HG03378 (cell line): ENCODE results near the gene DRGX.

Source experiments
- ATAC-seq: cut with Tn5 transposase; IDR thresholded peaks from one replicate; pipeline ENCODE4 v1.9.1; 2021; ENCODE audit warnings: mild to moderate bottlenecking, moderate library complexity; ENCODE audit not compliant: unreplicated experiment

The DRGX gene

DNA sequence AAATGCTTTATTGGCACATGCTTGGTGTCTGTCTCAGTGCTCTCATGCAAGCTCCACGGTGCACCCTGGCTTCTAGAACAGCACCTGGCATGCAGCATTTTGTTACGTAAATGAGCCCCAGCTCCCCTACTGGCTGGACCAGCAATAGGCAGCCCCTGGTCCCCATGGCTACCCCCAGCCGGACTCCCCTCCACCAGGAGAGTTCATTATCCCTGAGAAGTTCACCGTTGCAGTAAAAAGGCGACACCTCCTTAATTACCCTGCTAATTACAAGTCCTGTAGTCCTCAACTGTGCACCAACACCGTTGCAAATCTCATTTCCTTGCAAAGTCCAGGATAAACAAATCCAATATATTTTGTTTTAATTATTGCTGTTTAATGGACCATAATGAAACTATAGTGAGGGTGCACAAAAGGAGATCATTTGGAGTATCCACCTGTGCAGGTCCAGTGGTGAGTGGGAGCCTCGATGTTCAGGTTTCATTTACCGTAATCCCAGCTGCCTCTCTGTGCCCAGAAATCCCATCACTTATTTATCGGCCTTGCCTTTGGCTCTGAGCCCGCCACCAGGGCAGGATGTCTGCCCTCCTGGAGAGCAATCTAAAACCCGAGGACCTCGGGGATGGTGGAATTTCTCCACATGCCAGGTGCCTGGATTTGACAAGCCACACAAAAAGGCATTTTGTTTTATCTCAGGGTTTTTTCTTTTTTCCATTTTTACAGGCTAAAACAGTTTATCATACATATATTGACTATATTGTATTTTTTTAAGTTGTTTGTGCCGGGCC lies 12.8 kb upstream of the DRGX start:
- ATAC-seq: no peak

DNA sequence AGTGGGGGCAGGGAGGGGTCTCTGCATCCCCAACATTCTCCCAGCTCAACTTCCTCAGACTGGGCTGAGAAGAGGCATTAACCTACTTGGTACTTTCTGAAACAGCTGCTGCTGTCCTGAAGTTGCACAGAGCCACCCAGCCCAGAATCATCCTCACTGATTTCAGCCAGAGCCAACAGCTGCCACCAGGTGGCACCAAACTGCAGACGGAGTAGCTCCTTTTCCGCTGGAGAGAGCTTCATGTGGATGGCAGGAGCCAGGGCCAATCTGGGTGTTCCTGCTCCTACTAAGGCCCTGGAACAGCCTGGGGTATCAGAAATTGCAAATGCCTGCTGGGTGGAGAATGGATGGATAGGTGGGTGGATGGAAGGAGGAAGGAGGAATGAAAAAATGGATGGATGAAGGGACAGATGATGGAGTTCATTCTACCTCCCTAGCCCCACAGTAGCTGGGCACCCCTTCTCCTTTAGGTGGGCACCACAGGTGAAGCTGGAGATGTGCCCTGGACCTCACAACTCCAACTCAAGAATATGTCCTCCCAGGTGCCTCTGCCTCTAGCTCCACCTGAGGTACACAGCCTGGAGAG lies 11.8 kb upstream of the DRGX start:
- no peak for ATAC-seq

DNA sequence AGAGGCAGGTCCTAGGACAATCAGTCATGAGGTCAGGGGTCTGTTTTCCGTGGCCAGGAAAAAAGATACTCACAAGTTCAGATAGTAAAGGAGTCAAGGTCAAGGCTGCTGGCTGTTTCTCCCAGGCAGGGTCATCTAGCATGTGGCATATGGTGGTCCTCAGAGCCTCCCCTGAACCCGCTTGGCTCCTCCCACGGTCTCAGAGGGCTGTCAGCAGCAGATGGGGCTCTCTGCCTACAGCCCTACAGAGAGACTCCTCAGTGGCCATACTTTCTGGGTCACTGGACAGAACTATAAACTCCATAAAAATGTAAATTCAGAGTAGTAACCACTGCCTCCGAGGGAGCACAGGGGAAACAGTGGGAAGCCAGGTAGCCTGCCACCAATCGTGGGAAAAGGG lies 11.3 kb upstream of the DRGX start:
- ATAC-seq: no peak

DNA sequence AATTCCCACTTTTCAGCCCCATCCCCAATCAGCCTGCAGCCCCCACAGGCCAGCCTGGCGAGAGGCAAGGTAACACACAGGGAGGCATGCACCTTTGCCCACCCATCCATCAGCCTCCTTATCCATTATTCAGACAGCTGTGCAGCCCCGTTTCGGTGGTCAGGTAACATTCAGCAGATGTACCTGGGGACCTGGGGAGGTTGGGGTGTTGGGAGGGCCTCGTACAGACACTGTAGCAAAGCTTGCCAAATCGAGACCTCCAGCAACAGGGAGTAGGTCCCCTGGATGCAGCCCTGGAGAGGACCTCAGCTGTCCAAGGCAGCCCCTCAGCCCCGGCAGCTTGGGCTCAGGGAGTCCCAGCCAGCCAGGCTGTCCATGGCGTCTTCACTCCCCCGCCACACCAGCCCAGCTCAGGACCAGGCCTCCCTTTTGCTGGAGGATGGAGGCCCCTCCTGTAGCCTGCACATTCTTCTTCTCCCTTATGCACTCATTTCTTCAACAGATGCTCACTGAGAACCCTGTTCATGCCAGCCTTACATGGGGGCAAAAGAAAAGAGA lies 8.5 kb upstream of the DRGX start:
- ATAC-seq: no peak

DNA sequence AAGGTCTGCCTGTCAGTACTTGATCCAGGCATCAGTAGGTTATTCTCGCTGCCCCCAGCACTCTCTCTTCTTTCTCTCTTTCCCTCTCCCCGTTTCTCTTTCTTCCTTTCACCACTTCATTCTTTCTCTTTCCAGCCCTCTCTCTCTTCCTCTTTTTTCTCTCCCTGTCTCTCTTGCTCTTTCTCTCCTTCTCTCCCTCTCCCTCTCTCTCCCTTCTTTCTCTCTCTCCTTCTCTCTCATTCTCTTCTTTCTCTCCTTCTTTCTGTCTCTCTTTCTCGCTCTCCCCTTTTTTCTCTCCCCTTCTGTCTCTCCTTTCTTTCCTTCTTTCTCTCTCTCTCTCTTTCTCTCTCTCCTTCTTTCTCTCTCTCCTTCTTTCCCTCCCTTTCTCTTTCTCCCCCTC lies 7.5 kb upstream of the DRGX start:
- ATAC-seq: no peak

DNA sequence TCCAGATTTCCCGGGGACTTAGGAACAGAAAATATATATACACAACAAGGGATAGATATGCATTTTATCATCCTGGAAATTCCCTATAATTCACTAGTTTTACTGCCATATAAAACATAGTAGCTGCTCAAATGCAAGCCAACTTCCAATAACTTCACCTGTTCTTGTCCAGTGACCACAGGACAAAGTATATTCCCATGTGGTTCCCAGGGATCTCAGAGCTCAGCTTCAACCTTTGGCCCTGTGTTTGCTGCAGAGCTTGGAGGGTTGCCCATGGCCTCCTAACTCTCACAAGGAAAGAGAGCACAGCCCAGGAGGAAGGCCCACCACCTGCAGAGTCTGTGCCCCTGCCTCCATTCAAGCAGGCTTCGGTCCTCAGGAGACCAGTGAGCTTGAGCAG lies 4.5 kb upstream of the DRGX start:
- ATAC-seq: no peak

DNA sequence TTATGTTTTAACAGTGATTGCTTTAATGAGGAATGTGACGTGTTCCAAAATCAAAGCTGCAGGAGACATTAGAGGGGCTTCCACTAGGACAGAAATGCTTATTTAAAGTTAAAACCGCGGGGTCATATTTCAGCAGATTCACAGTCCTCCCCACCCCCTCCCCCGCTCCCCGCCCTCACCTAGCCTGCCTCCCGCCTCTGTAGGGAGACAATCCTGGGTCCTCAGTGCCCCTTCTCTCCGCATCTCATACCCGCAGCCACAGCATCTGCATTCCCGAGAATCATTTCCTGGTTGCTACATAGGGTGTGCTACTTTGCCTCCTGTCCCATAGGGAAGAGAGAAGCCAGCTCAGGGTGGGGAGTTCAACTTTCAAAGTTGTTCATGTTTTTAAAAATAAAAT lies 3.1 kb upstream of the DRGX start:
- ATAC-seq: no peak

DNA sequence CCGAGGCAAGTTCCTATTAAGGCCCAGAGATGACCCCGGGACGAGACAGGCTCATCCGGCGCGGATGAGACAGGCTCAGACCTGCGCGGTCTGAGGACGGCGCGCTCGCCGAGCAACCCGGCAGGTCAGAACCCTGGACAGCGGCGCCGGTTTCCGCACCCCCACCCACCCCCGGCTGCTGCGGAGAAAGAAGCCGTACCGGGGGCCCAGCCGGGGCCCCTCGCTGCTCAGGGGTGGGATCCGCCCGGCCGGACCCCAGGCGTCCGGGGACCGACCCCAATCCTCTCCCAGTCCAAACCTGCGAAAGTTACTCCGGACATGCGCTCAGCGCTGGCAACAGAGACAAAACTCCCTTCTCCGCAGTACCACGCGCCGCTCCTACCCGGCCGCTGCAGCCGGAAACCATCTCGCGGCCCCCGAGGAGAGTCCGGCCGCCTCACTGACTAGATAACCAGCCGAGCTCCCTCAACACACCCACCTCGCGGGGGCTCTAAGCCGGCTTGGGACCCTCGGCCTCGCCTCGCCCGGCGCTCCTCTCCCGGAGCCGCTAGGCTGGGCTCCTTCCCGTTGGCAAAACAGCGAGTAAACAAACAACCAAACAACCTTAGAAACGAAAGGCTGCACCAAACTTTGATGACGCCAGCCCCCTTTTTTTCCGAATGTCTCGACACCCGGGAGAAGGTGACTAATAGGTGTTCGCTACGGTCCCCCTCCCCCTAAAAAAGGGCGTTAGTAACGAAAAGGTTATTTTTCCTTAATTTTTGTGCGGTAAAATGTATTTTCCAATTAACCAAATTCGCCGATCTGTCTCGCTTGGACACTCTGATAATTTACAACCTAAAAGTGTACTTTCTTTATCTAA lies 2.3 kb upstream of the DRGX start:
- ATAC-seq: peak; percentile 50

DNA sequence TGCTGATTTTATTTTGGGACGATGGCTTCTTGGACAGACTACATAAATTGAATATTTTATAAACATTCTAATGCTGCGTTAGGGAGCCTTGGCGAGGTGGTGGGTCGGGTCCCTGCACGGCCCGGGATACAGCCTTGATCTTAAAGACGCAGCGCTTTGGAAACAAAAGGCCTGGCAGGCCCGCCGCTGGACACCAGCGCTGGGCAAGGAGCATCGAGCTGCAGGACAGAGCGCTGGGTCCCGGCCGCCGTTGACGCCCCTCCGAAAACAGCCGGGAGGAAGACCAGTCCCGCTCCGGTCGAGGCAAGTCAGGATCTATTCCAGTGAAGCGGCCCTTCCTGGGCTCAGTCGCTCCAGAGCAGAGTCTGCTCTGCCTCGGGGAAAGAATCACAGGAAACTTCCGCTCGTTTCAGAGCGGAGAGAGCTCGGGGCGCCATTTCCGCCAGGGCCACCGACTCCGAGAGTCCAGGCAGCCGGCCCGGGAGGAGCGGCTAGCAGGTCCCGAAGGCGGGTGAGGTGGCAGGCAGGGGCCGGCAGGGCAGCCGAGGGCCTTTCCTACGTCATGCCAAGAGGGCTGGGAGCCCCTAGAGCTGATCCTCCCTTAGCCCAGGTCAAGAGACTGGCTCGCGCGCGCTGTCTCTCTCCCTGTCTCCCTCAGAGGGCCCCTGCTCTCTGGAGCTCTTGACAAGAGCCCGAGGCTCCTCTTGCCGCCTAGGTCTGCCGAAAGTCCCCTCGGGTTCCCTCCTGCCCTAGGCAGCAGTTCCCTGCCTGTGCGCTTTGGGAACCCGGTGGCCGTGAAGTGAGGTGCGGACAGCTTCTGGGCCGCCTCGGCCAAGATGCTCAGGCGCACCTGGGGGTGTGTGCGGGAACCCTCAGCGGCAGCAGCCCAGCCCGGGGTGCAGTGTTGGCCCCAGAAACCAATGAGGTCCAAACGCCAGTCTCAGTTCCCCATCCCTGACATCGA lies 1.4 kb upstream of the DRGX start:
- peak; percentile 33 for ATAC-seq

DNA sequence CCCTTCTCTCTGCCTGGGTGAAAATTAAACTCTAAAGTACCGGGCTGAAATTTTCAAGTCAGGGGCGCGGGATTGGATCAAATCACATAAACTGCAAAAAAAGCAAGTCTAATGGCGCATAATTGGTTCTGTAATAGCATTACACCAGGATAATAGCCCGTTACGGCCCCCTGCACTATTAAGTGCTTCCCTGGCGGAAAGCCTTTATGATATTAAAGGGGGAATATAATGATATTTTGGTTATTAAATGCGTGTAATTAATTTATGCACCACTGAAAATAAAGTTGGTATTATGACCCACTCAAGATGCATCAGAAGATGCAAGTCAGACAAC lies 744 bp upstream of the DRGX start:
- ATAC-seq: no peak

DNA sequence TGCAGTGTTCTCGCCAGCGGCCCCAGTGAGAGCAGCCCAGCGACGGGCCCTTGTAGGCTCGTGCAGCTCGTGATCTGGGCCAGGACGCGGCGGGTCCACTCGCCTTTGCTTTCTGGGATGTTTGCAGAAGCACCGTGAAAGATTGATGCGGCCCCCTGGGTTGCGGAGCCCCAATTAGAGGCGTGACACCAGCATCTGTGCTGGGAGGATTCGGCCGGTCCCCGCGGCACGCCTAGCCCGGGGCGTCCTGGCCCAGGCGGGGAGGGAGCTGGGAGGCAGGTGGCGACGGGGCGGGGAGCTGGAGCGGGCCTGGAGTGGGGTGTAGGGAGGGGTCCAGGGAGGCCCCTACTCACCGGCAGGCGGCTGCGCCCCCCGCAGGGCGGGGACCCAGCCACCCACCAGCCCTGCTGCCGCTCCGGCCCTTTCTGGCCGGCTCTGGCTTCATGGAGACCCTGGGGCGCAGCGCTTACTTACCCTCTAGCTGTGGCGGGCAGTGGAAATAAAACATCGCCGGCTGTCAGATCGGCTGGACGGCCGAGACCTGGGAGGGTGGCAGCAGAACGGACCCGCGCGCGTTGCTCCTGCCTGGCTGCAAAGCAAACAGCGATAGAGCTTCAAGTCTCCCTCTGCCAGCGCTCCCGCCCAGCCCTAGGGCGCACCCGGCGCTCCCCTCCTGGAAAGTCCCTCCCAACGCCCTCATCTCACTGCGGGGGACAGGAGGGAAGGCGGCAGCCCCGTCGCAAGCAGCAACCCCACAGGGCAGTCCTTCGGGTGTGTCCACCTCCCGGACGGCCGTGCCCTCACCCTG lies 752 bp downstream of the DRGX start:
- no peak for ATAC-seq

DNA sequence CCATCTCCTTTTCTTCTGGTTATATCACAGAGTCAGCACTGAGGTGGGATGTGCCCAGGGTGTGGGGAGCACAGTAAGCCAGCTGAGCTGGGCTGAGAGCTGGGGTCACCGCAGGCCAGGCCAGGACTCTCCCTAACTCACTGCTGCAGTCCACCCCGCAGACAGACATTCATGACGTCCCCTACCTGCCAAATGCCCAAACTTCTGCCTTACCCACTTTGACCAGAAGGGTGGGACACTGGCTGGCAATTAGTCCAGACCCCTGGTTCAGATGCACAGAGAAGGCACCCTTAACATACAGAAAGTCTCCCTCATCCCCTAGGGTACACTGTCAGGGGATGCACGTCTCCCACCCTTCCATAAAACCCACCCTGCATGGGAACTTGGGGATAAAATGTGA lies 2.1 kb downstream of the DRGX start:
- ATAC-seq: no peak

DNA sequence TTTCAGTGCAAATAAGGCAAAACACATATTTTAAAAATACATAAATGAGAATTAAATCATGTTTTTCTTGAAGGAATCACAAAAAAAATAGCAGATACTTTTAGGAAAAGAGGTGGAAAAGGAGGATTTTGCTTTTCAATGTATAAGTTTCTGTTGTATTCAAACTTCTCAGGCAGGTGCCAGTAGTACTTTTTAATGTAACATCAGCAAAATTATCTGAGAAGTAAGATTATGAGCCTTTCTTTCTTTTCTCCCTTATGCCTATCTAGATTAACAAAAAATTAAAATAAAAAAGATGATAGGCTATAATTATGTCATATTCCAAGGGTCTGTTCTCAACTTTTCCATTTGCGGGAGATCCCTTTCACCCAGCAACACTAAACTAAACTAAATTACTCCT lies 2.6 kb downstream of the DRGX start:
- no peak for ATAC-seq

DNA sequence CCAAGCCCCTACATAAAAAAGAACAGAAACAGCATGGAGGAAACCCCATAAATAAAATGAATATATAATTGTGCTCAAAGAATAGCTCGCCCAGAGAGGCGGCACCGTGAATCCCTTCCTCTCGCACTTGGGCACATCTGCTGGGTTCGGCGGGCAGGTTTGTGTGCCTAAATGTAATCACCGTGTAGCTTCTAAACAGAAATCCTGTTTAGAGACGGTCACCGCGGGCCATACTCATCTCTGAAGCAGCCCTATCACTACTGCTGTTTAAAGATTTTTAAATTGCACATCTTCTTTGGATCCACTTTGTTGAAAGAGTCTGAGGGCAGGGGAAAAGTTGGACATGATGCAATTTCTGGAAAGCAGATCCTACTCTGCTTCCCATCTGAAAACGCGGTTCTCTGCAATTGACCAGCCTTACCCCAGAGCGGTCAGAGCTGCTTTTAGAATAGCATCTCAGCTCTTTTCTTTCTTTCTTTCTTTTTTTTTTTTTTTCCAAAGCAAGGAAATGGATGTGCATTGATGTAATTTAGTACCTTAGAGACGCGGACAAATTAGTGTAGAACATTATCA lies 6.4 kb downstream of the DRGX start:
- no peak for ATAC-seq

DNA sequence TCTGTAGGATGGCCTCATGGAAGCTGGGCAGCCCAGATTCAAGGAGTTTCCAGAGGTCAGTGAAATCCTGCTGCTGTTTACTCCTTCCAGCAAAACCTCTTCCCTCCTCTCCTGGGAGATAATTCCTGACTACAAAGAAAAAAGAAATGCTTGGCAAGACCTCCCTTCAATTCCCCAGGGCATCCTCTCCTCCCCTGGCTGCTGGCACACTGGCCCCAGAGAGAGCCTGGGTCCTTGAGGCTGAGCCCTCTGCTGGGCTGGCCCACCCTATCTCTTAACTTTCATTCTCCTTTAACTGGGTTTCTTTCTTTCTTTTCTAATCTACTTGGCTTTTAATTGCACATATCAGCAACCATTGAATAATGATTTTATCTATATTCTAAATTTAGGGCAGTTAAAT lies 7.7 kb downstream of the DRGX start:
- ATAC-seq: no peak

DNA sequence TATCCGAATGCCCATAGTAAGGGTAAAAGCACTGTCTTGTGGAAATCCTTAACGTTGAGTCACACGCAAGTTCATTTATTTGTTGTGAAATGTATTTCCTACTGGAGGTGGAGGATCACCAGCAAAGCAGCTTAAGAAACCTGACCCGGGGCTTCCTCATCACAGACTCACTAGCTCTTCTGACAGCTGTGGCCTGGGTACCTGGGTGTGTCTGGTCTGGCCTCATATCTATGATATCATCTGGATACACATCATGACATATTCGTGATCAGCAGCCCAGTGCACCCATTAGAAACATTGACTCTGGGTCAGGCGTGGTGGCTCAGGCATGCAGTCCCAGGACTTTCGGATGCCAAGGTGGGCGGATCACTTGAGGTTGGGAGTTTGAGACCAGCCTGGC lies 8.8 kb downstream of the DRGX start:
- ATAC-seq: no peak

DNA sequence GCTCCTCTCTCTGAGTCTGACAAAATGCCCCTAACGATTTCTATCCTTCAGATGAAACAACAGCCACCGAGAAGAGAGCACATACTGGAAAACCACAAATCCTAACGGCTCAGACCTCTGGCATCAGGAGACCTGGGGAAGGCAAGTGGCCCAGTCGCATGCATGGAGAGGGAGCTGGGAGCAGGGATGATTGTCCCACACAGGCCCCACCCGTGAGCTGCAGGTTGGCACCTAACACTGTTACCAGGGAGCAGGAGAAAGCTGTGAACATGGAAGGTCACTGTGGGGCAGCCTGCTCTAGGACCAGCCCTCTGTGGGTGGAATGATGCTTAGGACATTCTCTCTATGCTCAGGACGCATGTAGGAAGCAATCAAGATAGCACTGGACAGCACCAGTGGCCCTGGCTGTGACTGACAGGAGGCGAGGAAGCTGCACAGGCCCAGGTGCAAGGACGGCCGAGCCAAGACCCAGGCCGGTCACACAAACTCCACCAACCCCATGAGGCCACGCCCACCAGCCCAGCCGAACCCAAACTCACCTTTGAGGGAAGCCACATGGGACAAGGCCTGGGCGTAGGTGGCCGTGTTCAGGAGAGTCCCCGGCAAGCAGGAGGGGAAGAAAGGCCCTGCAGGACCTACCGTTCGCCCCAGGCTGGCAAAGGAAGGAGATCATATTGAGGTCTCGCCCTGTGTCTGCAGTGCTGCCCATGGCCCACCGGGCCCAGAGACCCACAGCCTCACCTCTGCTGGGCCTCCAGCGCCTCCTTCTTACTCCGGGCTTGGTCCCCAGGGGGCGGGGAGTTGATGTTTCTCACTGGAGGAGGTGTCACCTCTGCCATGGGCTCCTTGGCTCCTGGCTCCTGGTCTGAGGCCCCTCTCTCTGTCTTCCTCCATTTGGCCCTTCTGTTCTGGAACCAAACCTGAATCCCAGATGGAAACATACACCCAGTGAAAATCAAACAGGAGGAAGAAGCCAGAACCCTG lies 9.7 kb downstream of the DRGX start:
- no peak for ATAC-seq

DNA sequence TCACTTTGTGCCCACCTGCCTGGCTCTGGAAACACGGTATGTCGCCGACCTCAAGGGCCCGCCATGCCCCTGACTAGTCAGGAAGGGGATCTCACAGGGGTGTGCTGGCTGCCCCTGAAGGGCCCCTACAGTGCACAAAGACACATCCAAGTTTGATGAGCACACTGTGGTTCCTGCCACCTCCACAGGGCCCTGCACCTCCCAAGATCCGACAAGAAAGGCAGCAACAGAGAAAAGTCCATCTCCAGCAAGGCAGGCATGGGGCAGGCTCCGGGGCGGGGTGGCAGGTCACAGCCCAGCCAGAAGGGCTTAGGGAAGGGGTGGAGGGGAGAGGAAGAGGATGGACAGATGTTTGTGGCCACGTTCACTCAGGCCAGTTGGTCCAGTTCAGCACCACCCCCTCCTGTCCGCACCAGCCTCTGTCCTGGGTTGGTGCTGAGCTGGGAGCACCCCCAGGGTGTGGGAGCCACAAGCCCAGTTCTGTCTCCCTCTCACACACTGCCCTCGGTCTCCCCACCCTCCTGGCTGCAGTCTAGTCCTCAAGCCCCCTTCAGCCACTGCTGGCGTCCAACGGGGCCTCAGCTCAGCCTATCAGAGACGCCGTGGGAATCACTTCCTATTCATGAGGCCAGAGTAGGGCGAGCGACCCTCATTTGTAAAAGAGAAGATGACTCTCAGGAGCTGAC lies 11.5 kb downstream of the DRGX start:
- ATAC-seq: no peak
